ENCODE results near the gene AXL. TPM values are rescaled to one million over a fixed set of nuclear protein-coding genes. Genes with fewer than 3 reads are reported as not detected.
"Not testable (repeated sequence)": the region's sequence is repeated elsewhere in the genome, so short reads cannot be mapped to it uniquely, and the experiment has no call there.

AXL gene
- total RNA-seq, 1 experiment from 2014 or later = 236 TPM

DNA sequence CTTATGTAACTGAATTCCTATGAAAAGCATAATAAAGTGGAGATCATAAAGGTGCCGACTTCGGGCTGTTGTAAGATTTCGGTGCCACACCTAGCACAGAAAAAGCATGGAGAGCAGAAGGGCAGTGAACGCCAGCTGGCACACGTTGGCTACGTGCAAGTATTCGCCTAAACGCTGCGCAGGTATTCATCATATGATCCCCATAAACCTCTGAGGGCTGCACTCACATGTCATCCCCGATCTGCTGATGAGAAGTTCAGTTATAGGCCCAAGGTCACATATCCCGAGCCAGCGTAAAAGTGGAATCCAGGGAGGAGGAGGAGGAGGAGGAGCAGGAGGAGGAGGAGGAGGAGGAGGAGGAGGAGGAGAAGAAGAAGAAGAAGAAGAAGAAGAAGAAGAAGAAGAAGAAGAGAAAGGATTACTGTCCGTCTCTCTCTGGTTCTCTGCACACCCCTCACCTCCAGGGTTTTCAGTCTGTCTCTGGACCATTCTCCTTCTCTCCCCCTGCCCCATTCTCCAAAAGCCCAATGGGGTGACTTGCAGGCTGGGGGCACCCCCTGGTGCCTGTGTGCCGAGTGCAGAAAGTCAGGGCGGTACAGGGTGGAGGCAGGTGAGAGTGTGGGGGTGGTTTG is 44.6 kb upstream of the AXL start:
- Histone ChIP-seq H3K4me3 (no peak overlapping the region), H3K79me2 (ENCODE audit: low read depth) (no peaks in the 10 kb centered on the region), H3K27me3 (ENCODE audit: insufficient read depth, low read depth) (no peaks in the 10 kb centered on the region), H3K4me2 (peak overlapping the region; percentile 68; the same call in 1 of the 2 replicates), H3K9me3 (ENCODE audit: insufficient read depth, low read depth) (no peaks in the 10 kb centered on the region), H3F3A (ENCODE audit: insufficient read depth, low read depth) (peaks cover 32% of the 10 kb centered on the region), H3K4me1 (replicated peaks; ENCODE audit: insufficient read depth) (peaks cover 38% of the 10 kb centered on the region), H2AFZ (no peak overlapping the region), H4K20me1 (ENCODE audit: insufficient read depth) (no peaks in the 10 kb centered on the region), H3K9me2 (ENCODE audit: insufficient read depth) (no peaks in the 10 kb centered on the region), H3K27ac (no peak overlapping the region), H3K36me3 (ENCODE audit: low read depth) (no peaks in the 10 kb centered on the region)
- no TSS peak for BruUV-seq (replicated peaks)
- POLR2A ChIA-PET (ENCODE audit: unreplicated experiment) = no interaction called here
- DNase-seq = no peak
- TF ChIP-seq, protein P1, sequence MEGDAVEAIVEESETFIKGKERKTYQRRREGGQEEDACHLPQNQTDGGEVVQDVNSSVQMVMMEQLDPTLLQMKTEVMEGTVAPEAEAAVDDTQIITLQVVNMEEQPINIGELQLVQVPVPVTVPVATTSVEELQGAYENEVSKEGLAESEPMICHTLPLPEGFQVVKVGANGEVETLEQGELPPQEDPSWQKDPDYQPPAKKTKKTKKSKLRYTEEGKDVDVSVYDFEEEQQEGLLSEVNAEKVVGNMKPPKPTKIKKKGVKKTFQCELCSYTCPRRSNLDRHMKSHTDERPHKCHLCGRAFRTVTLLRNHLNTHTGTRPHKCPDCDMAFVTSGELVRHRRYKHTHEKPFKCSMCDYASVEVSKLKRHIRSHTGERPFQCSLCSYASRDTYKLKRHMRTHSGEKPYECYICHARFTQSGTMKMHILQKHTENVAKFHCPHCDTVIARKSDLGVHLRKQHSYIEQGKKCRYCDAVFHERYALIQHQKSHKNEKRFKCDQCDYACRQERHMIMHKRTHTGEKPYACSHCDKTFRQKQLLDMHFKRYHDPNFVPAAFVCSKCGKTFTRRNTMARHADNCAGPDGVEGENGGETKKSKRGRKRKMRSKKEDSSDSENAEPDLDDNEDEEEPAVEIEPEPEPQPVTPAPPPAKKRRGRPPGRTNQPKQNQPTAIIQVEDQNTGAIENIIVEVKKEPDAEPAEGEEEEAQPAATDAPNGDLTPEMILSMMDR (conservative IDR thresholded peaks at IDR 0.05) = no peak
- TF ChIP-seq EZH2 (IDR thresholded peaks at IDR 0.05; ENCODE audit: low read depth) = no peak
- intact Hi-C loops (cut with micrococcal nuclease; ENCODE audit: unreplicated experiment) = no loop called here
- CTCF ChIA-PET = interaction anchor here (0.6 kb wide), 1 partner anchor 9 kb away, joined by 5 read pairs; no protein-coding TSS in a partner anchor

DNA sequence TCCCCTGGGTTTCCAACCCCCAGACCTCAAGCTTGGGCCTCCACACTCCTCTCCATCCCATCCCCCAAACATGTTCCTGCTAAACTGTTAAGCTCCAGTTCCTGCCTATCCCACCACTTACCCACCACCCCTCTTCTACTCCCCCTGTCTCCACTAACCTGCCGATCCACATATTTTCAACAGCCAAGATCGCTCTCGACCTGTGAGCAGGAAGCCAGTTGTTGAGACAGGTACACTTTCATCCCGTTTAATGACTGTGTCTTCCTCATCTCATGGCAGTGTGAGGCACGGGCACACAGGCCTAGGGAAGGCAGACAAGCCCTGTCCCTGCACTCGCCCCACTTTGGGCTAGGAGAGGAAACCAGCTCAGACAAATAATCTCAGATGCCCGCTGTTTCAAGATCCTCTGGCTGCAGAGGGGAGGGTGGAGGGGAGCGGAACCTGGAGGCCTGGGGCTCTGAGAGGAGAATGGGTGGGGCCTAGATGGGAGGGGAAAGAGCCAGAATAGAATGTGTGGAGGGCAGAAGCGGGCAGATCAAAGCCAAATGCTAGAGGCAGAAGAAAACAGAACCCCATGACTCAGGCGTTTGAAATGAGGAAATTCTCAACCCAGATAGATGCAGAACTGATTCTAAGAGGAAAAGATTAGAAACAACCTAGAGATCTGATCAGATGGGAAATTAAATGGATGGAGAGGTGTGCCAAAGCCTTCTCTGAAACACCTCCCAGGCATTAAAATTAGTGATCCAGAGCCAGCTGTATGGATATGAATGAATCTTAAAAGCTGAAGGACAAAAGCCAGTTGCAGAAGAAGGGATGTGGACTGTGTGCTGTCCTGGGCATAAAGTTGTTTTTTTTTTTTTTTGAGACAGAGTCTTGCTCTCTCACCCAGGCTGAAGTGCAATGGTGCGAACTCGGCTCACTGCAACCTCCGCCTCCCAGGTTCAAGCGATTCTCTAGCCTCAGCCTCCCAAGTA is 42.9 kb upstream of the AXL start:
- Histone ChIP-seq H3K9me2 (ENCODE audit: insufficient read depth) (no peaks in the 10 kb centered on the region), H3K79me2 (ENCODE audit: low read depth) (no peaks in the 10 kb centered on the region), H3F3A (ENCODE audit: insufficient read depth, low read depth) (peaks cover 32% of the 10 kb centered on the region), H3K36me3 (ENCODE audit: low read depth) (no peaks in the 10 kb centered on the region), H4K20me1 (ENCODE audit: insufficient read depth) (no peaks in the 10 kb centered on the region), H3K9me3 (ENCODE audit: insufficient read depth, low read depth) (no peaks in the 10 kb centered on the region), H3K27ac (peak overlapping the region; percentile 74), H3K4me2 (peak overlapping the region; percentile 68), H3K4me1 (replicated peaks; ENCODE audit: insufficient read depth) (peaks cover 38% of the 10 kb centered on the region), H3K4me3 (peak overlapping the region; percentile 35), H3K27me3 (ENCODE audit: insufficient read depth, low read depth) (no peaks in the 10 kb centered on the region), H2AFZ (peak overlapping the region; percentile 70)
- peak; percentile 90 to 95 for DNase-seq
- BruUV-seq (replicated peaks) = TSS peak; percentile 66
- ChIA-PET POLR2A (ENCODE audit: unreplicated experiment) (interaction anchor here (0.6 to 1.0 kb wide), 3 partner anchors 17 to 878 kb away, joined by 3 to 6 read pairs (median 3); partner anchors contain the start of gene AXL), CTCF (interaction anchor here (0.6 to 1.0 kb wide), 3 partner anchors 18 to 401 kb away, joined by 3 to 4 read pairs (median 4); no protein-coding TSS in a partner anchor)
- no peak for TF ChIP-seq EZH2 (IDR thresholded peaks at IDR 0.05; ENCODE audit: low read depth)
- TF ChIP-seq, protein P1 (conservative IDR thresholded peaks at IDR 0.05) = no peak
- intact Hi-C loops (cut with micrococcal nuclease; ENCODE audit: unreplicated experiment) = loop anchor here (1.0 to 2.0 kb wide), 2 partner anchors 17 to 49 kb away; no protein-coding TSS in a partner anchor

DNA sequence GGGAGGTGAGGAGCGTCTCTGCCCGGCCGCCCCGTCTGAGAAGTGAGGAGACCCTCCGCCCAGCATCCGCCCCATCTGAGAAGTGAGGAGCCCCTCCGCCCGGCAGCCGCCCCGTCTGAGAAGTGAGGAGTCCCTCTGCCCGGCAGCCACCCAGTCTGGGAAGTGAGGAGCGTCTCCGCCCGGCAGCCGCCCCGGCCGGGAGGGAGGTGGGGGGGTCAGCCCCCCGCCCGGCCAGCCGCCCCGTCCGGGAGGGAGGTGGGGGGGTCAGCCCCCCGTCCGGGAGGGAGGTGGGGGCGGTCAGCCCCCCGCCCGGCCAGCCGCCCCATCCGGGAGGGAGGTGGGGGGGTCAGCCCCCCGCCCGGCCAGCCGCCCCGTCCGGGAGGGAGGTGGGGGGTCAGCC is 38.9 kb upstream of the AXL start:
- H2AFZ ChIP-seq; H3K27me3 ChIP-seq (ENCODE audit: insufficient read depth, low read depth); H3K4me3 ChIP-seq; intact Hi-C loops (cut with micrococcal nuclease; ENCODE audit: unreplicated experiment); H3K9me2 ChIP-seq (ENCODE audit: insufficient read depth); POLR2A ChIA-PET (ENCODE audit: unreplicated experiment); H3K4me2 ChIP-seq; H4K20me1 ChIP-seq (ENCODE audit: insufficient read depth); H3K36me3 ChIP-seq (ENCODE audit: low read depth); CTCF ChIA-PET; BruUV-seq (replicated peaks); H3K9me3 ChIP-seq (ENCODE audit: insufficient read depth, low read depth); DNase-seq; H3K27ac ChIP-seq; H3K79me2 ChIP-seq (ENCODE audit: low read depth): not testable (repeated sequence)
- Histone ChIP-seq H3K4me1 (replicated peaks; ENCODE audit: insufficient read depth) (peaks cover 21% of the 10 kb centered on the region), H3F3A (ENCODE audit: insufficient read depth, low read depth) (peaks cover 20% of the 10 kb centered on the region)
